ENCODE measurements around the gene PCNA.
"Not testable (repeated sequence)": the region's sequence is repeated elsewhere in the genome, so short reads cannot be mapped to it uniquely, and the experiment has no call there.

PCNA gene

DNA sequence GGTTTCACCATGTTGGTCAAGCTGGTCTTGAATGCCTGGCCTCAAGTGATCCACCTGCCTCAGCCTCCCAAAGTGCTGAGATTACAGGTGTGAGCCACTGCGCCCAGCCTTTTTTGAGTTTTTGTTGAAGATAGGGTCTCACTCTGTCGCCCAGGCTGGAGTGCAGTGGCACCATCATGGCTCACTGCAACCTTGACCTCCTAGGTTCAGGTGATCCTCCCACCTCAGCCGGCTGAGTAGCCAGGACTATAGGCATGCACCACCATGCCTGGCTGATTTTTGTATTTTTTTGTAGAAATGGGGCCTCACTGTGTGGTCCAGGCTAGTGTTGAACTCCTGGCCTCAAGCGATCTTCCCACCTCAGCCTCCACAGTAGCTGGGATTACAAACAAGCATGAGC is 47.8 kb downstream of the PCNA start:
- H3K36me3 Mint-ChIP-seq (ENCODE audit: low read depth); H3K4me1 Mint-ChIP-seq (ENCODE audit: low read depth); H3K4me3 Mint-ChIP-seq; H3K27me3 Mint-ChIP-seq; H3K27ac Mint-ChIP-seq; H3K9me3 Mint-ChIP-seq: not testable (repeated sequence)

DNA sequence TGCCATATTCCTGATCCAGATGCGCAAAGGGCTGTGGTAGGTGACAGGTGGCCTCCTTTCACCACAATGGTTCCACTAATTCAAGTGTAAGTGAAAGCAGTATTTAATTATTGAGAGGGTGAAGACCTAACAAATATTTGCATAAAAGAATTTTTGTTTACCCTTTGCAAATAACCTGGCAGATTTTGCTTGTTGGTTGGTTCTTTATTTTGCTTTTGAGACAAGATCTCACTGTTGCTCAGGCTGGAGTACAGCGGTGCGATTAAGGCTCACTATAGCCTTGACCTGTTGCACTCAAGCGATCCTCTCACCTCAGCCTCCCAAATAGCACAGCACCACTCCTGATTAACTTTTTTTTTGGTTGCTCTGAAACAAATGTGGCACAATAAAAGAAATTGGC is 49.2 kb downstream of the PCNA start:
- Mint-ChIP-seq H3K4me3 (no peak overlapping the region), H3K36me3 (ENCODE audit: low read depth) (no peaks in the 10 kb centered on the region), H3K4me1 (ENCODE audit: low read depth) (peaks cover 9% of the 10 kb centered on the region), H3K27ac (no peak overlapping the region), H3K27me3 (no peaks in the 10 kb centered on the region), H3K9me3 (no peaks in the 10 kb centered on the region)

GRCh38 chr20:5070081-5070480 is 49.7 kb downstream of the PCNA start:
- H3K36me3 Mint-ChIP-seq (ENCODE audit: low read depth): no peaks in the 10 kb centered on the region
- peaks cover 9% of the 10 kb centered on the region for H3K4me1 Mint-ChIP-seq (ENCODE audit: low read depth)
- H3K27ac Mint-ChIP-seq: no peak overlapping the region
- no peaks in the 10 kb centered on the region for H3K9me3 Mint-ChIP-seq
- no peaks in the 10 kb centered on the region for H3K27me3 Mint-ChIP-seq
- H3K4me3 Mint-ChIP-seq: no peak overlapping the region

GRCh38 chr20:5069141-5069806 is 50.5 kb downstream of the PCNA start:
- Mint-ChIP-seq H3K27me3 (no peaks in the 10 kb centered on the region), H3K9me3 (no peaks in the 10 kb centered on the region), H3K36me3 (ENCODE audit: low read depth) (no peaks in the 10 kb centered on the region), H3K27ac (no peak overlapping the region), H3K4me3 (no peak overlapping the region), H3K4me1 (ENCODE audit: low read depth) (peaks cover 7% of the 10 kb centered on the region)

DNA sequence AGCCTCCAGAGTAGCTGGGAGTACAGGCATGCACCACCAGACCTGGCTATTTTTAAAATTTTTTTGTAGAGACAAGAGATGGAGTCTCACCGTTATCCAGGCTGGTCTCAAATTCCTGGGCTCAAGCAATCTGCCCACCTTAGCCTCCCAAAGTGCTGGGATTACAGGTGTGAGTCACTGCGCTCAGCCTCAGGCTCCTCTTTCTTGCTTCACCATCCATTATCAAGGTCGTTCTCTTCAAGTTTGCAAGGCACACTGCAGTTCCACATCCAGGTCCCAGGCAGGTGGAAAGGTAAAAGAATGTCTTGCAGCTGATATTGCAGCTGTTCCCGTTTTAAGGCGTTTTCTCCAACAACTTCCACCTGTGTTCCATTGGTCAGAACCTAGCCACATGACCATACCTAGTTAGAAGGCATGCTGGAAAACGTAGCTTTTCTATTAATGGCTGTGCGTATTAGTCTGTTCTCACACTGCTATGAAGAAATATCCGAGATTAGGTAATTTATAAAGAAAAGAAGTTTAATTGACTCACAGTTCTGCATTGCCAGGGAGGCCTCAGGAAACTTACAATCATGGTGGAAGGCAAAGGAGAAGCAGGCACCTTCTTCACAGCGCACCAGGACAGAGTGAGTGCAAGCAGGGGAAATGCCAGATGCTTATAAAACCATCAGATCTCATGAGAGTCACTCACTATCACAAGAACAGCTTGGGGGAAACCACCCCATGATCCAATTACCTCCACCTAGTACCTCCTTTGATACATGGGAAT is 51.7 kb downstream of the PCNA start:
- Mint-ChIP-seq H3K27me3 (no peaks in the 10 kb centered on the region), H3K36me3 (ENCODE audit: low read depth) (no peaks in the 10 kb centered on the region), H3K9me3 (no peaks in the 10 kb centered on the region), H3K27ac (no peak overlapping the region), H3K4me1 (ENCODE audit: low read depth) (no peaks in the 10 kb centered on the region), H3K4me3 (no peak overlapping the region)

- Mint-ChIP-seq H3K9me3 (no peaks in the 10 kb centered on the region), H3K27ac (no peak overlapping the region), H3K36me3 (ENCODE audit: low read depth) (no peaks in the 10 kb centered on the region), H3K4me3 (no peak overlapping the region), H3K27me3 (no peaks in the 10 kb centered on the region), H3K4me1 (ENCODE audit: low read depth) (no peaks in the 10 kb centered on the region)
Measured at GRCh38 chr20:5065879-5066383, 53.8 kb downstream of the PCNA start.

DNA sequence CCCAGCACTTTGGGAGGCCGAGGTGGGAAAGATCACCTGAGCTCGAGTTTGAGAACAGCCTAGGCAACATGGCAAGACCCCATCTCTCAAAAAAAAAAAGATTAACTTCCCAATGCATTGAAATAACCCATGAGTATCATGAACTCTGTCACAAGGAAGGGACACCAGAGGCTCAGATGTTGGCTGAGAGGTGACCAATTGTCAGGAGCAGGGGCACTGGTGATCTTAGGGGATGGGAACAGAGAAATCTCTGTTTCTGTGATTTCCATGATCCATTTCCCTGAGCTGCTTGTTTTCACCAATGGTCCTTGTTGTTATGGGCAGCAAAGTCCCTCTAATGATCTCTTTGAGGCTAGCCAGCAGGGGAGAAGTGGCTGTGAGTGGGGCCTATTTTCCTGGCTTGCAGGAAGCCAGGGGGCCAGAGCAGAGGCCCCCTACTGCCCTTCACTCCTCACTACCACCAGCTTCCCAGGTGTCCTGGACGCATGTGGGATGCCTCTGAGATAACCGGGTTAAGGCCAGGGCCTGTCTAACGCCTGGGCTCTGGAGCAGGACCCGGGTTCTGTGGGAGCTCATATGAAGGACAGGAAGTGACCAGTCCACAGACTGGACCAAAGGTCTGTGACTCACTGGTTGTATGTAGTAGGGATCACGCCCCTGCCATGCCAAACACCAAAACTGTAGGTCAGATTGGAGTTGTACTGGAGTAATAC is 54.4 kb downstream of the PCNA start:
- no peaks in the 10 kb centered on the region for H3K27me3 Mint-ChIP-seq

More for the DNA sequence above, 54.4 kb downstream of the PCNA start:
- Mint-ChIP-seq H3K4me3 (no peak overlapping the region), H3K27ac (peak overlapping the region; percentile 36), H3K4me1 (ENCODE audit: low read depth) (no peaks in the 10 kb centered on the region), H3K9me3 (no peaks in the 10 kb centered on the region), H3K36me3 (ENCODE audit: low read depth) (no peaks in the 10 kb centered on the region)

Data from stimulated activated naive CD8-positive, alpha-beta T cell treated with anti-CD3 and anti-CD28 coated beads, Interleukin-15, Interleukin-2, amounts not matched to agents 100 ng/mL and 50 ng/mL, for 24 hours (primary cell).